ENCODE results near the gene LRRC45. TPM values are rescaled to one million over a fixed set of nuclear protein-coding genes. Genes with fewer than 3 reads are reported as not detected.

Gene LRRC45
- total and polyA plus RNA-seq, 11 donors = 2.9 to 8.6 (median 5.6) TPM

DNA sequence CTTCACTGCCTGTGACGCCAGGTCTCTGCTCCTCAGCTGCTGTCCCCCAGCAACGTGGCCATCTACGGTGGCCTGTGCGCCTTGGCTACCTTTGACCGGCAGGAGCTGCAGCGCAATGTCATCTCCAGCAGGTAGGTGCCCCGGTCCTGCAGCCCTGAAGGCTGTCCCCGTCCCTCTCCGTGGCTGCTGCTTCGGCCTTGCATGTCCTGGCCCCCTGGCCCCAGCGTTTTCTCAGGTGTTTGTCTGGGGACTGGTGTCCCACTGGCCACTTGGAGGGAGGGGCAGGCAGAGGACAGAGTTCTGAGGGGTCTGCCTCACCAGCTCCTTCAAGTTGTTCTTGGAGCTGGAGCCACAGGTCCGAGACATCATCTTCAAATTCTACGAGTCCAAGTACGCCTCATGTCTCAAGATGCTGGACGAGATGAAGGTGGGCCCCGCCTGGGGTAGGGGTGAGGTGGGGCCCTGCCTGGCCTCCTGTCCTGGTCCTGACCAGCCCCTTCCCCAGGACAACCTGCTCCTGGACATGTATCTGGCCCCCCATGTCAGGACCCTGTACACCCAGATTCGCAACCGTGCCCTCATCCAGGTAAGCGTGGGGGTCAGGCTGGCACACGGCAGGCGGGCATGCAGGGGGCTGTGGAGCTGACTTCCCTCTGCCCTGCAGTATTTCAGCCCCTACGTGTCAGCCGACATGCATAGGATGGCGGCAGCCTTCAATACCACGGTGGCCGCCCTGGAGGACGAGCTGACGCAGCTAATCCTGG lies 33.0 kb downstream of the LRRC45 start:
- no peaks in the 10 kb centered on the region for H3K9me3 ChIP-seq
- TF ChIP-seq, protein P1, sequence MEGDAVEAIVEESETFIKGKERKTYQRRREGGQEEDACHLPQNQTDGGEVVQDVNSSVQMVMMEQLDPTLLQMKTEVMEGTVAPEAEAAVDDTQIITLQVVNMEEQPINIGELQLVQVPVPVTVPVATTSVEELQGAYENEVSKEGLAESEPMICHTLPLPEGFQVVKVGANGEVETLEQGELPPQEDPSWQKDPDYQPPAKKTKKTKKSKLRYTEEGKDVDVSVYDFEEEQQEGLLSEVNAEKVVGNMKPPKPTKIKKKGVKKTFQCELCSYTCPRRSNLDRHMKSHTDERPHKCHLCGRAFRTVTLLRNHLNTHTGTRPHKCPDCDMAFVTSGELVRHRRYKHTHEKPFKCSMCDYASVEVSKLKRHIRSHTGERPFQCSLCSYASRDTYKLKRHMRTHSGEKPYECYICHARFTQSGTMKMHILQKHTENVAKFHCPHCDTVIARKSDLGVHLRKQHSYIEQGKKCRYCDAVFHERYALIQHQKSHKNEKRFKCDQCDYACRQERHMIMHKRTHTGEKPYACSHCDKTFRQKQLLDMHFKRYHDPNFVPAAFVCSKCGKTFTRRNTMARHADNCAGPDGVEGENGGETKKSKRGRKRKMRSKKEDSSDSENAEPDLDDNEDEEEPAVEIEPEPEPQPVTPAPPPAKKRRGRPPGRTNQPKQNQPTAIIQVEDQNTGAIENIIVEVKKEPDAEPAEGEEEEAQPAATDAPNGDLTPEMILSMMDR (IDR thresholded peaks at IDR 0.05) = no peak
- no peak for TF ChIP-seq POLR2A (IDR thresholded peaks at IDR 0.05)
- no peak for ATAC-seq
- no peaks in the 10 kb centered on the region for H3K27me3 ChIP-seq
- H3K4me3 ChIP-seq = no peak overlapping the region
- intact Hi-C loops (cut with DNase I) = loop anchor here in 1 of 10 donors (5.0 kb wide), 1 partner anchor 41 kb away; the partner anchor contains the start of gene FASN
- peaks cover 0 to 78% (median 68%) of the 10 kb centered on the region in 9 donors for H3K36me3 ChIP-seq
- DNase-seq = peak in 2 of 5 donors; percentile 19 to 23
- peaks cover 0 to 20% (median 15%) of the 10 kb centered on the region in 12 donors for H3K4me1 ChIP-seq
- no peak overlapping the region for H3K27ac ChIP-seq
- WGBS, 4 donors = 88 to 91% (median 90%) methylated on average over 18 to 28 of the region's 28 CpGs

DNA sequence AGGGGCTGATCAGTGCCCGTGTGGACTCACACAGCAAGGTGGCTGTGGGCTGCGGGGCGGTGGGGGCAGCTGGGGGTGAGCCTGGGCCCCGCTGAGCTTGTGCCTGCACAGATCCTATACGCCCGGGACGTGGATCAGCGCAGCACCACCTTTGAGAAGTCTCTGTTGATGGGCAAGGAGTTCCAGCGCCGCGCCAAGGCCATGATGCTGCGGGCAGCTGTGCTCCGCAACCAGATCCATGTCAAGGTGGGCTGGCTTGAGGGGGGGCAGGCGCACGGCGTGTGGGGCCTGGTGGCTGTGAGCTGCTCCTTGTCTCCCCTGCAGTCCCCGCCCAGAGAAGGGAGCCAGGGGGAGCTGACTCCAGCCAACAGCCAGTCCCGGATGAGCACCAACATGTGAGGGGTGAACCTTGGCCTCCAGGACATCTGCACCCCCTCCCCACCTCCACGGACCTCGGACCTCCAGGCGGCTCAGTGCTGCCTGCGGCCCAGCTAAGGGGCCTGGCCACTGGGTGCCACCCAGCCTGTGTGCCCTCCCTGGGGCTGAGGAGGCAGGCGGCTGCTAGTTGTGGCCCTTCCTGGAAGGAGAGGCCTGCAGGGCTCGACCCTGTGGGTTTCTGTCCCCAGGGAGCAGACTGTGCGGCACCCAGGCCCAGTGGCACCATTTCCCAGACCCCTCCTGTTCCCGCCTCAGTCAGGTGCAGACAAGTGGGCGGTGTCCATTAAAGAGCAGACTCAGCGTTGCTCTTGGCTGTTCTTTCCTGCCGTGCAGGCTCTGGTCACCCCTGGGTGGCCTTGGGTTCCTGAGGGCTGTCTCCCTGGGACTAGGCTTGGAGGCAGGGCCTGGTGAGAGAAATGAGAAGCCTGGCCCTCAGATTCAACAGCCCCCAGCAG lies 33.9 kb downstream of the LRRC45 start:
- no peaks in the 10 kb centered on the region for H3K9me3 ChIP-seq
- intact Hi-C loops (cut with DNase I) = loop anchor here in 1 of 10 donors (5.0 kb wide), 1 partner anchor 40 kb away; the partner anchor contains the start of gene FASN
- peaks cover 0 to 83% (median 72%) of the 10 kb centered on the region in 9 donors for H3K36me3 ChIP-seq
- DNase-seq (peak in 2 of 5 donors; percentile 24 to 61), ATAC-seq (no peak)
- no peak overlapping the region for H3K27ac ChIP-seq
- H3K27me3 ChIP-seq = no peaks in the 10 kb centered on the region
- WGBS, 4 donors = 81 to 85% (median 83%) methylated on average over 24 to 29 of the region's 29 CpGs
- TF ChIP-seq, protein P1 (IDR thresholded peaks at IDR 0.05) = no peak
- TF ChIP-seq POLR2A (IDR thresholded peaks at IDR 0.05) = no peak
- no peak overlapping the region for H3K4me3 ChIP-seq
- peaks cover 0 to 19% (median 15%) of the 10 kb centered on the region in 12 donors for H3K4me1 ChIP-seq

DNA sequence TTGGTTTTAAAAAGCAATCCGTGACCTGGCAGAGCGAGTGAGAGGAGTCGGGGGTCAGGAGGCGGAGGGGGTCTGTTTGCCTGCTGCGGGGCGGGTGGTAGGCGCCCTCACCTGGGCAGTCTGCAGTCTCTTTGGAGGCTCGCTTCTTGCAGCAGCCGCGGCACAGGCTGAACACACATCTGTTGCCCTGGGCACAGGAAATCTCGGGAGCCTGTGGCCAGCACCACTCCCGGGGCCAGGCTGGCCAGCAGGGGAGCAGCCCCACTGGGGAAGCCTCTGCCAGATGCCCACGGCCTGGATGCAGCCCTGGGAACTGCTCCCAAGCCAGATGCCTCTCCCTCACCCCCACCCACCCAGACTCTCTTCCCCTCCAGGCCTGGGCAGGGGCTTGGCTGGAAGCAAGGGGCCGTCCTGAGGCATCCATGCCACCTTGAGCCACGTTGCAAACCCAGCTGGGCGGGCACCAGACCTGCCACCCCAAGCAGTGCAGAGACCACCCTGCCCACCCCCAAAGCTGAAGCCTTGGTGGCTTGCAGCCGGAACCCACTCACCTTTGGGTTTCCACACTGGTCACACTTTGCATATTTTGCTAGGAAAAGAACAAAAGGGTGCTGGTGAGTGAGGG lies 35.2 kb downstream of the LRRC45 start:
- Histone ChIP-seq H3K9me3 (no peaks in the 10 kb centered on the region), H3K27me3 (no peaks in the 10 kb centered on the region), H3K4me3 (no peak overlapping the region), H3K4me1 (peaks cover 0 to 7% (median 4%) of the 10 kb centered on the region in 12 donors), H3K27ac (no peak overlapping the region), H3K36me3 (peaks cover 0 to 96% (median 83%) of the 10 kb centered on the region in 9 donors)
- WGBS, 4 donors = 78 to 90% (median 82%) methylated on average over 8 to 17 of the region's 17 CpGs
- DNase-seq = peak in 1 of 5 donors; percentile 53
- no peak for TF ChIP-seq POLR2A (IDR thresholded peaks at IDR 0.05)
- TF ChIP-seq, protein P1 (IDR thresholded peaks at IDR 0.05) = no peak
- ATAC-seq = no peak
- intact Hi-C loops (cut with DNase I) = loop anchor here in 1 of 10 donors (5.0 kb wide), 1 partner anchor 39 kb away; the partner anchor contains the start of gene FASN

Measured in heart left ventricle (tissue), 16 donors.